Right cardiac atrium (tissue), 5 donors: ENCODE data around the gene PAX8. TPM values are rescaled to one million over a fixed set of nuclear protein-coding genes. Genes with fewer than 3 reads are reported as not detected.

Experiments used
- ATAC-seq, 2 donors: fragments of 200-7000 bp; cut with Tn5 transposase; one replicate each; pipeline versions ENCODE4 v1.8.0 to v1.9.1; 2020; ENCODE audit warnings: moderate library complexity in 2 of 2, mild to moderate bottlenecking in 1 of 2
- DNase-seq, 3 donors: peaks; one replicate each; pipeline ENCODE4 v3.0.0-alpha.2; 2020
- H3K27ac ChIP-seq: one replicate; pipeline ENCODE4 v1.5.1; 2013; ENCODE audit warnings: mild to moderate bottlenecking, low read length, control low read depth, moderate library complexity
- H3K27me3 ChIP-seq: one replicate; pipeline ENCODE4 v1.6.1; 2013; ENCODE audit not compliant: control insufficient read depth, insufficient read depth
- H3K4me1 ChIP-seq: one replicate; pipeline ENCODE4 v1.6.1; 2013; ENCODE audit warnings: low read length; ENCODE audit not compliant: control insufficient read depth, insufficient read depth
- H3K4me3 ChIP-seq: one replicate; pipeline ENCODE4 v1.5.1; 2013; ENCODE audit warnings: low read length, control low read depth
- H3K9me3 ChIP-seq: one replicate; pipeline ENCODE4 v1.6.1; 2013; ENCODE audit warnings: low read length; ENCODE audit not compliant: control insufficient read depth
- WGBS: extraction: QIAGEN DNeasy Blood & Tissue Kit; methylation state at CpG from one replicate; pipeline ENCODE4 v1.1.7; 2013; 5-methylcytosine and 5-hydroxymethylcytosine counted together
- intact Hi-C, 4 donors: fragments of 100-400 bp; cut with DNase I; formaldehyde crosslinking; loops; one replicate each; pipeline versions ENCODE4 v1.11.0 to v1.14.0; 2022 to 2023
- polyA plus RNA-seq: library from polyadenylated mRNA; stranded (reverse); fragments of 200-250 nt; gene quantifications from one replicate; pipeline ENCODE4 v1.2.3, GENCODE V29; 2013
- total RNA-seq, 4 donors: library from RNA; stranded (reverse); fragmentation: NEBNext Ultra II Directional; extraction: Animal tissue kit (Norgen Biotek cat#: 25700); gene quantifications; one replicate each; pipeline ENCODE4 v1.2.1, GENCODE V29; 2021
- donor health status: healthy with polysubstance abuse.
- donor health status: DM: no; HTN: yes; CAD: no.
- donor health status: DM: no; HTN: no; CAD: no.
- donor health status: DM: no; HTN: yes; CAD: no; lungs with severe emphysema.
- donor health status: DM: yes; HTN: yes; CAD: no.

Gene PAX8
- total and polyA plus RNA-seq, 5 donors = 0.05 to 1.9 (median 0.40) TPM; not detected in 1

GRCh38 chr2:113219092-113219441 lies 59.7 kb downstream of the PAX8 start:
- Histone ChIP-seq H3K4me3 (no peak overlapping the region), H3K9me3 (no peaks in the 10 kb centered on the region), H3K4me1 (peaks cover 7% of the 10 kb centered on the region), H3K27me3 (no peaks in the 10 kb centered on the region), H3K27ac (no peak overlapping the region)
- 93% methylated on average over 2 of the region's 2 CpGs for WGBS
- DNase-seq (no peak), ATAC-seq (no peak)
- intact Hi-C loops = no loop called here

- WGBS = 82% methylated on average over 8 of the region's 8 CpGs
- H3K27ac ChIP-seq = peak overlapping the region; percentile 11
- DNase-seq (peak in 2 of 3 donors; percentile 52 to 76), ATAC-seq (peak in 1 of 2 donors; percentile 66)
- H3K9me3 ChIP-seq = no peaks in the 10 kb centered on the region
- peaks cover 7% of the 10 kb centered on the region for H3K4me1 ChIP-seq
- H3K27me3 ChIP-seq = no peaks in the 10 kb centered on the region
- no peak overlapping the region for H3K4me3 ChIP-seq
- intact Hi-C loops = no loop called here
Measured at GRCh38 chr2:113218283-113219091, 60.2 kb downstream of the PAX8 start.

- Histone ChIP-seq H3K9me3 (no peaks in the 10 kb centered on the region), H3K27ac (peak overlapping the region; percentile 11), H3K27me3 (no peaks in the 10 kb centered on the region), H3K4me3 (no peak overlapping the region), H3K4me1 (peaks cover 7% of the 10 kb centered on the region)
- intact Hi-C loops = no loop called here
- ATAC-seq (peak; percentile 53 to 88), DNase-seq (peak in 2 of 3 donors; percentile 54 to 69)
- WGBS = 66% methylated on average over 15 of the region's 15 CpGs
Measured at GRCh38 chr2:113217455-113218282, 61.1 kb downstream of the PAX8 start.

GRCh38 chr2:113216891-113217454 lies 61.7 kb downstream of the PAX8 start:
- Histone ChIP-seq H3K4me3 (no peak overlapping the region), H3K9me3 (no peaks in the 10 kb centered on the region), H3K4me1 (peaks cover 7% of the 10 kb centered on the region), H3K27ac (peak overlapping the region; percentile 34), H3K27me3 (no peaks in the 10 kb centered on the region)
- DNase-seq = peak in 1 of 3 donors; percentile 28
- intact Hi-C loops = no loop called here
- 58% methylated on average over 6 of the region's 6 CpGs for WGBS
- ATAC-seq = peak in 1 of 2 donors; percentile 79

GRCh38 chr2:113216321-113216720 lies 62.4 kb downstream of the PAX8 start:
- peaks cover 7% of the 10 kb centered on the region for H3K4me1 ChIP-seq

GRCh38 chr2:113215056-113215455 lies 63.7 kb downstream of the PAX8 start:
- Histone ChIP-seq H3K27me3 (no peaks in the 10 kb centered on the region), H3K9me3 (no peaks in the 10 kb centered on the region), H3K4me1 (peaks cover 7% of the 10 kb centered on the region), H3K27ac (no peak overlapping the region), H3K4me3 (no peak overlapping the region)
- intact Hi-C loops = no loop called here
- WGBS = 92% methylated on average over 2 of the region's 2 CpGs
- DNase-seq = no peak
- no peak for ATAC-seq

More at GRCh38 chr2:113216321-113216720, 62.4 kb downstream of the PAX8 start:
- no peak overlapping the region for H3K27ac ChIP-seq
- no peak overlapping the region for H3K4me3 ChIP-seq
- no peaks in the 10 kb centered on the region for H3K27me3 ChIP-seq
- intact Hi-C loops = no loop called here
- 89% methylated on average over 2 of the region's 2 CpGs for WGBS
- no peaks in the 10 kb centered on the region for H3K9me3 ChIP-seq
- DNase-seq = no peak
- ATAC-seq = no peak

GRCh38 chr2:113214141-113214540 lies 64.6 kb downstream of the PAX8 start:
- DNase-seq (no peak), ATAC-seq (no peak)
- H3K27ac ChIP-seq = no peak overlapping the region
- H3K4me3 ChIP-seq = no peak overlapping the region
- no peaks in the 10 kb centered on the region for H3K9me3 ChIP-seq
- intact Hi-C loops = no loop called here
- WGBS = 81% methylated on average over 4 of the region's 4 CpGs
- H3K27me3 ChIP-seq = no peaks in the 10 kb centered on the region
- peaks cover 7% of the 10 kb centered on the region for H3K4me1 ChIP-seq

- peaks cover 7% of the 10 kb centered on the region for H3K4me1 ChIP-seq
- H3K27ac ChIP-seq = no peak overlapping the region
- H3K9me3 ChIP-seq = no peaks in the 10 kb centered on the region
- no peaks in the 10 kb centered on the region for H3K27me3 ChIP-seq
- ATAC-seq (no peak), DNase-seq (no peak)
- no peak overlapping the region for H3K4me3 ChIP-seq
- intact Hi-C loops = no loop called here
- 96% methylated on average over 14 of the region's 14 CpGs for WGBS
Measured at GRCh38 chr2:113213061-113213930, 65.4 kb downstream of the PAX8 start.

- Histone ChIP-seq H3K27me3 (no peaks in the 10 kb centered on the region), H3K9me3 (no peaks in the 10 kb centered on the region), H3K4me1 (peaks cover 1% of the 10 kb centered on the region), H3K27ac (peak overlapping the region; percentile 43), H3K4me3 (no peak overlapping the region)
- ATAC-seq (peak; percentile 65 to 70), DNase-seq (peak; percentile 71 to 84 (median 79))
- WGBS = 29% methylated on average over 26 of the region's 26 CpGs
- intact Hi-C loops = no loop called here
Measured at GRCh38 chr2:113212245-113213060, 66.3 kb downstream of the PAX8 start.
